CD4-positive, alpha-beta T cell treated with Interleukin-21 for 1 hour (primary cell): ENCODE results near the gene RACGAP1.
"Not testable (repeated sequence)": the region's sequence is repeated elsewhere in the genome, so short reads cannot be mapped to it uniquely, and the experiment has no call there.

Experiments
- DNase-seq: peaks from one replicate; pipeline ENCODE4 v3.0.0-alpha.2; 2020

RACGAP1 gene

GRCh38 chr12:50055831-50056638 is 30.7 kb upstream of the RACGAP1 start:
- DNase-seq, result peak; percentile 58

GRCh38 chr12:50053583-50053982 is 28.3 kb upstream of the RACGAP1 start:
- no peak for DNase-seq

GRCh38 chr12:50052964-50053363 is 27.7 kb upstream of the RACGAP1 start:
- DNase-seq, result no peak

GRCh38 chr12:50052544-50052943 is 27.2 kb upstream of the RACGAP1 start:
- DNase-seq, result no peak

GRCh38 chr12:50051101-50051806 is 26.0 kb upstream of the RACGAP1 start:
- DNase-seq, result no peak

GRCh38 chr12:50050410-50051098 is 25.3 kb upstream of the RACGAP1 start:
- no peak for DNase-seq

- no peak for DNase-seq
Measured at GRCh38 chr12:50050119-50050385, 24.8 kb upstream of the RACGAP1 start.

GRCh38 chr12:50049254-50050118 is 24.2 kb upstream of the RACGAP1 start:
- no peak for DNase-seq

GRCh38 chr12:50047693-50048250 is 22.5 kb upstream of the RACGAP1 start:
- no peak for DNase-seq

GRCh38 chr12:50043854-50044253 is 18.6 kb upstream of the RACGAP1 start:
- DNase-seq, result no peak

- no peak for DNase-seq
Measured at GRCh38 chr12:50043308-50043707, 18.0 kb upstream of the RACGAP1 start.

GRCh38 chr12:50042693-50043092 is 17.4 kb upstream of the RACGAP1 start:
- no peak for DNase-seq

GRCh38 chr12:50041962-50042361 is 16.7 kb upstream of the RACGAP1 start:
- DNase-seq, result no peak

GRCh38 chr12:50041062-50041860 is 16.0 kb upstream of the RACGAP1 start:
- no peak for DNase-seq

- DNase-seq, result no peak
Measured at GRCh38 chr12:50040657-50041056, 15.4 kb upstream of the RACGAP1 start.

GRCh38 chr12:50039151-50039835 is 14.0 kb upstream of the RACGAP1 start:
- peak; percentile 78 for DNase-seq

GRCh38 chr12:50038336-50038735 is 13.0 kb upstream of the RACGAP1 start:
- no peak for DNase-seq

GRCh38 chr12:50032854-50033581 is 7.7 kb upstream of the RACGAP1 start:
- DNase-seq, result no peak

- no peak for DNase-seq
Measured at GRCh38 chr12:50032515-50032853, 7.2 kb upstream of the RACGAP1 start.

- DNase-seq, result not testable (repeated sequence)
Measured at GRCh38 chr12:50030449-50030848, 5.2 kb upstream of the RACGAP1 start.

- DNase-seq, result no peak
Measured at GRCh38 chr12:50026691-50027090, 1.4 kb upstream of the RACGAP1 start.
